Mesodermal cell (in vitro differentiated cells): ENCODE measurements around the gene FBLIM1.

Experiments used
- H3K27ac ChIP-seq: 2 replicates; pipeline ENCODE4 v1.7.0; 2013; ENCODE audit warnings: mild to moderate bottlenecking, low read depth, low read length, moderate library complexity; ENCODE audit not compliant: severe bottlenecking
- H3K36me3 ChIP-seq: 2 replicates; pipeline ENCODE4 v1.7.1; 2013; ENCODE audit warnings: mild to moderate bottlenecking, low read length, moderate library complexity; ENCODE audit not compliant: control insufficient read depth, insufficient read depth
- H3K4me1 ChIP-seq: one replicate; pipeline ENCODE4 v1.7.1; 2013; ENCODE audit warnings: mild to moderate bottlenecking, low read length; ENCODE audit not compliant: insufficient read depth, control insufficient read depth, poor library complexity, severe bottlenecking
- H3K4me3 ChIP-seq: 2 replicates; pipeline ENCODE4 v1.7.0; 2013; ENCODE audit warnings: low read length, control low read depth, mild to moderate bottlenecking; ENCODE audit not compliant: insufficient read depth, poor library complexity, severe bottlenecking; ENCODE audit errors: extremely low read depth
- H3K9me3 ChIP-seq: 2 replicates; pipeline ENCODE4 v1.7.1; 2013; ENCODE audit warnings: mild to moderate bottlenecking, low read length, moderate library complexity; ENCODE audit not compliant: control insufficient read depth
- WGBS, 2 experiments: methylation state at CpG; one replicate each; pipeline ENCODE4 v1.1.5; 2013; ENCODE audit warnings: missing lambda C conversion rate in 2 of 2; ENCODE audit not compliant: insufficient coverage in 2 of 2; 5-methylcytosine and 5-hydroxymethylcytosine counted together

The FBLIM1 gene

DNA sequence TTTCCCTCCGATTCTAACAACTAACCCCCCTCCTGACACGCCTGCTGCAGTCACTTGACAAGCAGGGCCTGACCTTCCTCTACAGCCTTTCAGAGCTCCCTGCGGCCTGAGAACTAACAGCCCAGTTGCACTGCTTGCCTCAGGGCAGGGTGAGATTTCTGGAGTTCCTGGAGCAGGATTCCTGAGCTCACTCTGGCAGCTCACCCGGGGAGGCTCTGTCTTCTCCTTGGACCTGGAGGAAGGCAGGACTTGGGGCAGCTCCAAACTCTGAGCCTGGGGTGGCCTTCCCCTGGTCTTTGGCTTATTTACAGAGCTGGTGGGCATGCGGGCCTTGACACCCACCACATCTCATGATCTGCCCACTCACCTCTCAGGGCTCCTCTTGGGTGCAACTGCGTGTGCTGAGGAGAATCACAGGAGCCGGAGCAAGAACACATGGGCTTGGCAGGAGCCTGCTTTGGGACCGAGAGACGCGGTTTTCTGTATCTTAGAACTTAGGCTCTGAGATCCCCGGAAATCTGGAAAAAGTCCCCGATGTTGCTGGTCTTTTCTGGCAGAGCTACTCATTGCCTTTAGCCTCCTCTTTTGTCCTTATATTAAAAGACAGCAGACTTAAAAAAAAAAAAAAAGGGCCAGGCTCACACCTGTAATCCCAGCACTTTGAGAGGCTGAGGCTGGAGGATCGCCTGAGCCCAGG lies 35.6 kb upstream of the FBLIM1 start:
- WGBS, 2 experiments: 94 to 95% methylated on average over 8 to 11 of the region's 13 CpGs
- no peak overlapping the region for H3K4me3 ChIP-seq
- peaks cover 3% of the 10 kb centered on the region for H3K4me1 ChIP-seq
- no peaks in the 10 kb centered on the region for H3K9me3 ChIP-seq
- H3K27ac ChIP-seq: no peak overlapping the region
- peaks cover 95% of the 10 kb centered on the region for H3K36me3 ChIP-seq

- no peak overlapping the region for H3K4me3 ChIP-seq
- 95 to 100% methylated on average over 19 of the region's 20 CpGs for WGBS, 2 experiments
- no peaks in the 10 kb centered on the region for H3K9me3 ChIP-seq
- peaks cover 3% of the 10 kb centered on the region for H3K4me1 ChIP-seq
- peaks cover 95% of the 10 kb centered on the region for H3K36me3 ChIP-seq
- H3K27ac ChIP-seq: no peak overlapping the region
These were observed 34.9 kb upstream of the FBLIM1 start for GRCh38 chr1:15723631-15724246.

GRCh38 chr1:15724949-15725880 lies 33.4 kb upstream of the FBLIM1 start:
- Histone ChIP-seq H3K36me3 (peaks cover 93% of the 10 kb centered on the region), H3K4me3 (no peak overlapping the region), H3K9me3 (no peaks in the 10 kb centered on the region), H3K27ac (no peak overlapping the region), H3K4me1 (peaks cover 3% of the 10 kb centered on the region)
- WGBS, 2 experiments: 92 to 95% methylated on average over 18 to 21 of the region's 26 CpGs

GRCh38 chr1:15726508-15726907 lies 32.1 kb upstream of the FBLIM1 start:
- WGBS, 2 experiments: 94 to 98% methylated on average over 7 to 9 of the region's 9 CpGs
- Histone ChIP-seq H3K9me3 (no peaks in the 10 kb centered on the region), H3K4me3 (no peak overlapping the region), H3K36me3 (peaks cover 93% of the 10 kb centered on the region), H3K4me1 (peaks cover 3% of the 10 kb centered on the region), H3K27ac (no peak overlapping the region)

DNA sequence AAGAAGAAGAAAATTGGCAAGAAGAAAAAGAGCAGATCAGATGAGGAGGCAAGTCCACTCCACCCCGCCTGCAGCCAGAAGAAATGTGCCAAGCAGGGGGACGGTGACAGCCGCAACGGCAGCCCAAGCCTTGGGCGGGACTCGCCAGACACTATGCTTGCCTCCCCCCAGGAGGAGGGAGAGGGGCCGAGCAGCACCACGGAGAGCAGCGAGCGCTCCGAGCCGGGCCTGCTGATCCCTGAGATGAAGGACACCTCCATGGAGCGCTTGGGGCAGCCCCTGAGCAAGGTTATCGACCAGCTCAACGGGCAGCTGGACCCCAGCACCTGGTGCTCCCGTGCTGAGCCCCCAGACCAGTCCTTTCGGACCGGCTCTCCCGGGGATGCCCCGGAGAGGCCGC lies 31.6 kb upstream of the FBLIM1 start:
- Histone ChIP-seq H3K4me1 (peaks cover 3% of the 10 kb centered on the region), H3K27ac (no peak overlapping the region), H3K9me3 (no peaks in the 10 kb centered on the region), H3K4me3 (no peak overlapping the region), H3K36me3 (peaks cover 93% of the 10 kb centered on the region)
- WGBS, 2 experiments: 90 to 97% methylated on average over 13 to 20 of the region's 21 CpGs

DNA sequence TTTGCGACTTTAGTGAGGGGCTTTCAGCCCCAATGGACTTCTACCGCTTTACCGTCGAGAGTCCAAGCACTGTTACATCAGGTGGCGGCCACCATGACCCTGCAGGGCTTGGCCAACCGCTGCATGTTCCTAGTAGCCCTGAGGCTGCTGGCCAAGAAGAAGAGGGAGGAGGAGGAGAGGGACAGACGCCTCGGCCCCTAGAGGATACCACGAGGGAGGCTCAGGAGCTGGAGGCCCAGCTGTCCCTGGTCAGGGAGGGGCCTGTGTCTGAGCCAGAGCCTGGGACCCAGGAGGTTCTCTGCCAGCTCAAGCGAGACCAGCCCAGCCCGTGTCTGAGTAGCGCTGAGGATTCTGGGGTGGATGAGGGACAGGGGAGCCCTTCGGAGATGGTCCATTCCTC lies 31.2 kb upstream of the FBLIM1 start:
- H3K9me3 ChIP-seq: no peaks in the 10 kb centered on the region
- H3K4me3 ChIP-seq: no peak overlapping the region
- no peak overlapping the region for H3K27ac ChIP-seq
- WGBS, 2 experiments: 94 to 97% methylated on average over 12 to 13 of the region's 13 CpGs
- H3K4me1 ChIP-seq: peaks cover 3% of the 10 kb centered on the region
- H3K36me3 ChIP-seq: peaks cover 93% of the 10 kb centered on the region

DNA sequence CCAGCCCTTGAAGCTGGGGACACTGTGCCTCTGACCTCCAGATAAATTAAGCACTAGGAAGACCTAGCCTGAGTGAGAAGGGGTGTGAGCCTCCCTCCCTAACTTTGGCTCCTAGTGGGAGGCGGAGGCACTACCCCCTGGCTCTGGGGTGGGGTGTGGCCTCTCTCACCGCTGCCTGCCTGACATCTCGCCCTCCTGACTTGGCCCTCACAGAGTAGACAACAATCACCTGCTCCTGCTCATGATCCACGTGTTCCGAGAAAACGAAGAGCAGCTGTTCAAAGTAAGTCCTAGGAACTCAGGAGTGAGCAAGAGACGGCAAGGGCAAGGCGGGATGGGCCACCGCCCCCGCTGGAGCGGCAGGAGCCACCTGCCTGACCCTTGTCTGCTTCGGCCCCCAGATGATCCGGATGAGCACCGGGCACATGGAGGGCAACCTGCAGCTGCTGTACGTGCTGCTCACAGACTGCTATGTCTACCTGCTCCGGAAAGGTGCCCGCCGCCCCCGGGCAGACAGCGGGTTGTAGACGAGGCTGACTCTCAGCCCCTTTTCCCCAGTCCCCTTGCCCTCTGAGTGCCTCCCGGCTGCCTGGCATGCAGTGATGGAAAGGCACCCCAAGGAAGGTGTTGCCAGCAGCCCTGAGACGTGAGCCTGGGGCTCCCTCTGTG lies 30.6 kb upstream of the FBLIM1 start:
- WGBS, 2 experiments: 97 to 98% methylated on average over 22 of the region's 23 CpGs
- no peak overlapping the region for H3K4me3 ChIP-seq
- H3K36me3 ChIP-seq: peaks cover 92% of the 10 kb centered on the region
- no peak overlapping the region for H3K27ac ChIP-seq
- no peaks in the 10 kb centered on the region for H3K9me3 ChIP-seq
- peaks cover 3% of the 10 kb centered on the region for H3K4me1 ChIP-seq

DNA sequence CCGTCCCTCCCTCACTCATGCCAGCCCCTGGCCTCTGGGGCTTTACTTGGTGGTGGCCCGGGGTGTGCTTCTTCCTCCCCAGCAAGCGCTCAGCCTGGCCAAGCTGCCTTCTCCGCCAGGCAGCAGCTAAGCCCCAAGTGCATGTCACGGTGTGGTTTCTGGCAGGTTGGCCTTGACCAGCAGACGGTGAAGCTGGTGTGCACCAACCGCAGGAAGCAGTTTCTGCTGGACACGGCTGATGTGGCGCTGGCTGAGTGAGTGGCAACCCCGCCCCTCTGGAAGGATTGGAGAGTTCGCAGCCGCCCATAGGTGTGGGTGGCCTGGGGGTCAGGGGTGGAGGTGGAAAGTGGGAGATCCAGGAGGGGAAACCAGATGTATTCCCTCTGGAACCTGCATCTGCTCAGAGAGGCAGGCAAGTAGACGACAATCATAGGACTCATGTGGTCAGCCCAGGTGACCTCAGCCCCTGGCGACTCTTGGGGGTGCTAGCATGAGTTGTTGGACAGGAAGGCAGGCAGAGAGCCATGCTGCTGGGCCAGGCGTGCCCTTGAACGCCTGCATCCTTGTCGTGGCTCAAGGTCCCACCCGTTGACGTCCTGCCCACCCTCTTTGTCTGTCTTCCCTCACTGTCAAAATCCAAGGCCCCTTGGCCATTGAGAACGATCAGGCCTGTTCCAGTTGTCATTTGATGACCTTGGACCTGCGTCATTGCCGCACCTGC lies 29.5 kb upstream of the FBLIM1 start:
- H3K9me3 ChIP-seq: no peaks in the 10 kb centered on the region
- H3K36me3 ChIP-seq: peaks cover 94% of the 10 kb centered on the region
- no peak overlapping the region for H3K4me3 ChIP-seq
- peaks cover 3% of the 10 kb centered on the region for H3K4me1 ChIP-seq
- WGBS, 2 experiments: 91 to 93% methylated on average over 17 to 22 of the region's 22 CpGs
- no peak overlapping the region for H3K27ac ChIP-seq

- peaks cover 3% of the 10 kb centered on the region for H3K4me1 ChIP-seq
- WGBS, 2 experiments: 93% methylated on average over 14 to 15 of the region's 16 CpGs
- no peak overlapping the region for H3K4me3 ChIP-seq
- no peak overlapping the region for H3K27ac ChIP-seq
- peaks cover 83% of the 10 kb centered on the region for H3K36me3 ChIP-seq
- H3K9me3 ChIP-seq: no peaks in the 10 kb centered on the region
These were observed 28.2 kb upstream of the FBLIM1 start for GRCh38 chr1:15730423-15730822.

GRCh38 chr1:15730936-15731335 lies 27.7 kb upstream of the FBLIM1 start:
- WGBS, 2 experiments: 95 to 97% methylated on average over 15 of the region's 16 CpGs
- Histone ChIP-seq H3K4me3 (no peak overlapping the region), H3K27ac (no peak overlapping the region), H3K36me3 (peaks cover 78% of the 10 kb centered on the region), H3K4me1 (peaks cover 1% of the 10 kb centered on the region), H3K9me3 (no peaks in the 10 kb centered on the region)
